RPMI7951 (cell line): ENCODE data around the gene MRM1. TPM values are rescaled to one million over a fixed set of nuclear protein-coding genes. Genes with fewer than 3 reads are reported as not detected.

Source experiments
- DNase-seq: peaks from one replicate; pipeline ENCODE4 v3.0.0-alpha.2; 2012; ENCODE audit warnings: low read depth
- total RNA-seq: library from RNA; depleted of rRNA; stranded (reverse); fragments of >200 nt; shearing (Covaris generic); gene quantifications from 2 replicates; pipeline ENCODE4 v1.2.3, GENCODE V29; 2014; rRNA removed

The MRM1 gene
- total RNA-seq, 1 experiment from 2014 or later = 4.3 TPM

GRCh38 chr17:36631022-36631421 lies 29.6 kb downstream of the MRM1 start:
- no peak for DNase-seq

GRCh38 chr17:36632916-36633771 lies 31.8 kb downstream of the MRM1 start:
- no peak for DNase-seq

- no peak for DNase-seq
These were observed 39.0 kb downstream of the MRM1 start for GRCh38 chr17:36640346-36640745.

- no peak for DNase-seq
These were observed 39.5 kb downstream of the MRM1 start for GRCh38 chr17:36640836-36641235.

- no peak for DNase-seq
These were observed 40.0 kb downstream of the MRM1 start for GRCh38 chr17:36641331-36641876.

- DNase-seq = no peak
These were observed 40.8 kb downstream of the MRM1 start for GRCh38 chr17:36641877-36642845.

GRCh38 chr17:36643086-36643685 lies 41.8 kb downstream of the MRM1 start:
- no peak for DNase-seq

GRCh38 chr17:36645422-36645821 lies 44.0 kb downstream of the MRM1 start:
- no peak for DNase-seq

- DNase-seq = no peak
These were observed 46.3 kb downstream of the MRM1 start for GRCh38 chr17:36647636-36648035.

- no peak for DNase-seq
These were observed 48.9 kb downstream of the MRM1 start for GRCh38 chr17:36650096-36650775.

GRCh38 chr17:36653374-36653773 lies 52.0 kb downstream of the MRM1 start:
- no peak for DNase-seq

- DNase-seq = no peak
These were observed 52.5 kb downstream of the MRM1 start for GRCh38 chr17:36653856-36654255.

GRCh38 chr17:36655726-36656125 lies 54.3 kb downstream of the MRM1 start:
- no peak for DNase-seq

- DNase-seq = no peak
These were observed 56.0 kb downstream of the MRM1 start for GRCh38 chr17:36657390-36657762.

GRCh38 chr17:36657763-36658490 lies 56.5 kb downstream of the MRM1 start:
- no peak for DNase-seq

Other genes starting within 250 kb of the MRM1 start
- gene TBC1D3H, start 213.1 kb upstream of the MRM1 start, total RNA-seq = not detected in 2 replicates
- 35.0 and 41.0 TPM in 2 replicates for gene ZNHIT3, start 114.9 kb upstream of the MRM1 start, total RNA-seq
- gene MYO19, start 66.7 kb upstream of the MRM1 start, total RNA-seq = 28.8 and 39.7 TPM in 2 replicates
- gene PIGW, start 66.6 kb upstream of the MRM1 start, total RNA-seq = 8.4 and 8.5 TPM in 2 replicates
- 29.0 and 38.9 TPM in 2 replicates for gene GGNBP2, start 56.7 kb upstream of the MRM1 start, total RNA-seq
- gene DHRS11, start 9.7 kb upstream of the MRM1 start, total RNA-seq = 11.2 and 12.4 TPM in 2 replicates